ENCODE measurements around the gene GALNT18. TPM values are rescaled to one million over a fixed set of nuclear protein-coding genes. Genes with fewer than 3 reads are reported as not detected.

GALNT18 gene
- total and polyA plus RNA-seq, 4 donors: 2.1 to 11.0 (median 3.8) TPM

GRCh38 chr11:11329062-11329806 lies 292.6 kb downstream of the GALNT18 start:
- no peak for DNase-seq (ENCODE audit: low spot score)
- TF ChIP-seq FOXA2 (IDR thresholded peaks at IDR 0.05): no peak
- TF ChIP-seq CTCF (IDR thresholded peaks at IDR 0.05; ENCODE audit: low read depth, low read length, missing input control): no peak
- TF ChIP-seq TAF1 (conservative IDR thresholded peaks at IDR 0.05): no peak
- TF ChIP-seq RXRA (IDR thresholded peaks at IDR 0.05): no peak
- TF ChIP-seq, protein P1, sequence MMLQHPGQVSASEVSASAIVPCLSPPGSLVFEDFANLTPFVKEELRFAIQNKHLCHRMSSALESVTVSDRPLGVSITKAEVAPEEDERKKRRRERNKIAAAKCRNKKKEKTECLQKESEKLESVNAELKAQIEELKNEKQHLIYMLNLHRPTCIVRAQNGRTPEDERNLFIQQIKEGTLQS (IDR thresholded peaks at IDR 0.05): no peak
- TF ChIP-seq HNF4A (conservative IDR thresholded peaks at IDR 0.05): no peak
- TF ChIP-seq, protein P2, sequence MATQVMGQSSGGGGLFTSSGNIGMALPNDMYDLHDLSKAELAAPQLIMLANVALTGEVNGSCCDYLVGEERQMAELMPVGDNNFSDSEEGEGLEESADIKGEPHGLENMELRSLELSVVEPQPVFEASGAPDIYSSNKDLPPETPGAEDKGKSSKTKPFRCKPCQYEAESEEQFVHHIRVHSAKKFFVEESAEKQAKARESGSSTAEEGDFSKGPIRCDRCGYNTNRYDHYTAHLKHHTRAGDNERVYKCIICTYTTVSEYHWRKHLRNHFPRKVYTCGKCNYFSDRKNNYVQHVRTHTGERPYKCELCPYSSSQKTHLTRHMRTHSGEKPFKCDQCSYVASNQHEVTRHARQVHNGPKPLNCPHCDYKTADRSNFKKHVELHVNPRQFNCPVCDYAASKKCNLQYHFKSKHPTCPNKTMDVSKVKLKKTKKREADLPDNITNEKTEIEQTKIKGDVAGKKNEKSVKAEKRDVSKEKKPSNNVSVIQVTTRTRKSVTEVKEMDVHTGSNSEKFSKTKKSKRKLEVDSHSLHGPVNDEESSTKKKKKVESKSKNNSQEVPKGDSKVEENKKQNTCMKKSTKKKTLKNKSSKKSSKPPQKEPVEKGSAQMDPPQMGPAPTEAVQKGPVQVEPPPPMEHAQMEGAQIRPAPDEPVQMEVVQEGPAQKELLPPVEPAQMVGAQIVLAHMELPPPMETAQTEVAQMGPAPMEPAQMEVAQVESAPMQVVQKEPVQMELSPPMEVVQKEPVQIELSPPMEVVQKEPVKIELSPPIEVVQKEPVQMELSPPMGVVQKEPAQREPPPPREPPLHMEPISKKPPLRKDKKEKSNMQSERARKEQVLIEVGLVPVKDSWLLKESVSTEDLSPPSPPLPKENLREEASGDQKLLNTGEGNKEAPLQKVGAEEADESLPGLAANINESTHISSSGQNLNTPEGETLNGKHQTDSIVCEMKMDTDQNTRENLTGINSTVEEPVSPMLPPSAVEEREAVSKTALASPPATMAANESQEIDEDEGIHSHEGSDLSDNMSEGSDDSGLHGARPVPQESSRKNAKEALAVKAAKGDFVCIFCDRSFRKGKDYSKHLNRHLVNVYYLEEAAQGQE (IDR thresholded peaks at IDR 0.05): no peak
- TF ChIP-seq JUND (IDR thresholded peaks at IDR 0.05): no peak
- no peak for TF ChIP-seq EGR1 (IDR thresholded peaks at IDR 0.05; ENCODE audit: low read depth in 2 of 2)
- no peak for TF ChIP-seq SP1 (IDR thresholded peaks at IDR 0.05)
- TF ChIP-seq FOXA1 (IDR thresholded peaks at IDR 0.05): no peak
- no peak for TF ChIP-seq RAD21 (IDR thresholded peaks at IDR 0.05)
- TF ChIP-seq YY1 (IDR thresholded peaks at IDR 0.05): no peak
- no peak for TF ChIP-seq GABPA (IDR thresholded peaks at IDR 0.05 in 1 of 2, conservative IDR thresholded peaks at IDR 0.05 in 1 of 2)
- TF ChIP-seq HNF4G (IDR thresholded peaks at IDR 0.05): no peak
- no peak overlapping the region for H3K9ac ChIP-seq (ENCODE audit: low read depth in 1 of 2, low read length in 2 of 2)
- 89% methylated on average over 4 of the region's 4 CpGs for WGBS
- H3K36me3 ChIP-seq (ENCODE audit: control insufficient read depth in 4 of 4, insufficient read depth in 3 of 4, low read depth in 1 of 4, low read length in 3 of 4): peaks cover 0 to 83% (median 41%) of the 10 kb centered on the region in 4 donors
- no peak overlapping the region for H3K27ac ChIP-seq (ENCODE audit: low read depth in 1 of 2, low read length in 2 of 2)
- H3K27me3 ChIP-seq (ENCODE audit: control insufficient read depth in 4 of 4, insufficient read depth in 4 of 4, low read length in 3 of 4): no peaks in the 10 kb centered on the region
- H3K4me3 ChIP-seq (ENCODE audit: low read depth in 1 of 3, low read length in 3 of 3): no peak overlapping the region
- H3K9me3 ChIP-seq (ENCODE audit: control insufficient read depth in 4 of 4, low read length in 3 of 4): no peaks in the 10 kb centered on the region
- no peaks in the 10 kb centered on the region for H3K4me1 ChIP-seq (ENCODE audit: control insufficient read depth in 4 of 4, insufficient read depth in 4 of 4, low read length in 3 of 4)

GRCh38 chr11:11324090-11324489 lies 297.7 kb downstream of the GALNT18 start:
- peaks cover 0 to 2% (median 0%) of the 10 kb centered on the region in 4 donors for H3K9me3 ChIP-seq (ENCODE audit: control insufficient read depth in 4 of 4, low read length in 3 of 4)
- no peak overlapping the region for H3K27ac ChIP-seq (ENCODE audit: low read depth in 1 of 2, low read length in 2 of 2)
- no peak overlapping the region for H3K9ac ChIP-seq (ENCODE audit: low read depth in 1 of 2, low read length in 2 of 2)
- no peak for DNase-seq (ENCODE audit: low spot score)
- no peaks in the 10 kb centered on the region for H3K27me3 ChIP-seq (ENCODE audit: control insufficient read depth in 4 of 4, insufficient read depth in 4 of 4, low read length in 3 of 4)
- peaks cover 0 to 75% (median 33%) of the 10 kb centered on the region in 4 donors for H3K36me3 ChIP-seq (ENCODE audit: control insufficient read depth in 4 of 4, insufficient read depth in 3 of 4, low read depth in 1 of 4, low read length in 3 of 4)
- WGBS: 89% methylated on average over 1 of the region's 1 CpG
- H3K4me3 ChIP-seq (ENCODE audit: low read depth in 1 of 3, low read length in 3 of 3): no peak overlapping the region
- no peaks in the 10 kb centered on the region for H3K4me1 ChIP-seq (ENCODE audit: control insufficient read depth in 4 of 4, insufficient read depth in 4 of 4, low read length in 3 of 4)
- TF ChIP-seq, protein P1 (IDR thresholded peaks at IDR 0.05): no peak
- TF ChIP-seq JUND (IDR thresholded peaks at IDR 0.05) (no peak), YY1 (IDR thresholded peaks at IDR 0.05) (no peak), SP1 (IDR thresholded peaks at IDR 0.05) (no peak), NR2F2 (IDR thresholded peaks at IDR 0.05) (no peak), HNF4G (IDR thresholded peaks at IDR 0.05) (no peak), FOXA2 (IDR thresholded peaks at IDR 0.05) (no peak), ZBTB33 (IDR thresholded peaks at IDR 0.05) (no peak), EGR1 (IDR thresholded peaks at IDR 0.05; ENCODE audit: low read depth in 2 of 2) (no peak), CTCF (IDR thresholded peaks at IDR 0.05; ENCODE audit: low read depth, low read length, missing input control) (no peak)
- TF ChIP-seq, protein P3, sequence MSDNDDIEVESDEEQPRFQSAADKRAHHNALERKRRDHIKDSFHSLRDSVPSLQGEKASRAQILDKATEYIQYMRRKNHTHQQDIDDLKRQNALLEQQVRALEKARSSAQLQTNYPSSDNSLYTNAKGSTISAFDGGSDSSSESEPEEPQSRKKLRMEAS (IDR thresholded peaks at IDR 0.05): no peak

All from liver (tissue), 9 donors.